AG09319 (cell line): Measurements from ENCODE around the gene PCBP3.

ENCODE experiments used
- DNase-seq: peaks from one replicate; pipeline ENCODE4 v3.0.0-alpha.2; 2010; ENCODE audit warnings: low read depth; ENCODE audit errors: extremely low read depth
- TF ChIP-seq, protein P1 (sequence below): IDR thresholded peaks from 2 replicates; pipeline ENCODE4 v1.5.1; 2011; ENCODE audit warnings: low read depth, mild to moderate bottlenecking, inconsistent platforms, low read length, moderate library complexity

Gene PCBP3

DNA sequence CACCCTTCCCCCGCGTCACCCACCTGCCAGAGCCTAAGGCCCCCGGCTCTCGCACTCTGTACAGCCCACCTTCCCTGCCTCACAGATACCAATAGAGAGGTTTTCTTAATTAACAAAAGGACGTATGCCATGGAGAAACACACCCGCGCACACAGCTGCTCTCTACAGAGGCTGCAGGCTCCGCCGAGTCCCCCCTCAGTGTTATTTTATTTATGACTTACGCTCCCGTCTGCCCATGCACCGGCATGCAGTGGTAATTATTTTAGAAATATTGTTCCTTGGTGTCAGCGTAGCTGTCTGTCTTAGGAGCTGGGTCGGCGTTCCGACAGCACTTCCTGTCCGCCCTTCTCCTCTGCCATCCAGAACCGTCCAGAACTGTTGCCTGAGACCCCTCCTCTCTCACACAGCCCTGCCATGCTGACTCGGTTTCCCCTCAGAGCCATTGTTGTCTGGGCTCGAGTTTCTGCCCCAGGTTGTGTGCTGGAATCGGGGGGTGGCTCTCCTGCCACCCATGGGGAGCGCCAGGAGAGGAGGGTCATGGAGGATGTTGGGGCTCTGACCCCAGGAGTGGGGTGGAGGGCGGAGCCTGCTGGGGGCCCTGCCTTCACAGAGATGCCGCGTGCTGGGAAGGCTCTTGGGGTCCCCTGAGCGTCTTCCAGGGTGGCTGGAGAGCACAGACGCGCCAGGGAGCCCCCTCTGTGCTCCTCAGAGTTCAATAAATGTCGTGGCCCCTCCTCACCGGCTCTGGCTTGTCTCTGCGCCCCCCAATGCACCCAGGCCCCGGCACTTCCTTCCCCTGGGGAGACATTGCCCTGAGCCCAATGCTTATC is 298.4 kb downstream of the PCBP3 start:
- no peak for DNase-seq
- TF ChIP-seq, protein P1, sequence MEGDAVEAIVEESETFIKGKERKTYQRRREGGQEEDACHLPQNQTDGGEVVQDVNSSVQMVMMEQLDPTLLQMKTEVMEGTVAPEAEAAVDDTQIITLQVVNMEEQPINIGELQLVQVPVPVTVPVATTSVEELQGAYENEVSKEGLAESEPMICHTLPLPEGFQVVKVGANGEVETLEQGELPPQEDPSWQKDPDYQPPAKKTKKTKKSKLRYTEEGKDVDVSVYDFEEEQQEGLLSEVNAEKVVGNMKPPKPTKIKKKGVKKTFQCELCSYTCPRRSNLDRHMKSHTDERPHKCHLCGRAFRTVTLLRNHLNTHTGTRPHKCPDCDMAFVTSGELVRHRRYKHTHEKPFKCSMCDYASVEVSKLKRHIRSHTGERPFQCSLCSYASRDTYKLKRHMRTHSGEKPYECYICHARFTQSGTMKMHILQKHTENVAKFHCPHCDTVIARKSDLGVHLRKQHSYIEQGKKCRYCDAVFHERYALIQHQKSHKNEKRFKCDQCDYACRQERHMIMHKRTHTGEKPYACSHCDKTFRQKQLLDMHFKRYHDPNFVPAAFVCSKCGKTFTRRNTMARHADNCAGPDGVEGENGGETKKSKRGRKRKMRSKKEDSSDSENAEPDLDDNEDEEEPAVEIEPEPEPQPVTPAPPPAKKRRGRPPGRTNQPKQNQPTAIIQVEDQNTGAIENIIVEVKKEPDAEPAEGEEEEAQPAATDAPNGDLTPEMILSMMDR, result no peak

- TF ChIP-seq, protein P1, result no peak
Observed at GRCh38 chr21:45942755-45943629, 299.5 kb downstream of the PCBP3 start.

DNA sequence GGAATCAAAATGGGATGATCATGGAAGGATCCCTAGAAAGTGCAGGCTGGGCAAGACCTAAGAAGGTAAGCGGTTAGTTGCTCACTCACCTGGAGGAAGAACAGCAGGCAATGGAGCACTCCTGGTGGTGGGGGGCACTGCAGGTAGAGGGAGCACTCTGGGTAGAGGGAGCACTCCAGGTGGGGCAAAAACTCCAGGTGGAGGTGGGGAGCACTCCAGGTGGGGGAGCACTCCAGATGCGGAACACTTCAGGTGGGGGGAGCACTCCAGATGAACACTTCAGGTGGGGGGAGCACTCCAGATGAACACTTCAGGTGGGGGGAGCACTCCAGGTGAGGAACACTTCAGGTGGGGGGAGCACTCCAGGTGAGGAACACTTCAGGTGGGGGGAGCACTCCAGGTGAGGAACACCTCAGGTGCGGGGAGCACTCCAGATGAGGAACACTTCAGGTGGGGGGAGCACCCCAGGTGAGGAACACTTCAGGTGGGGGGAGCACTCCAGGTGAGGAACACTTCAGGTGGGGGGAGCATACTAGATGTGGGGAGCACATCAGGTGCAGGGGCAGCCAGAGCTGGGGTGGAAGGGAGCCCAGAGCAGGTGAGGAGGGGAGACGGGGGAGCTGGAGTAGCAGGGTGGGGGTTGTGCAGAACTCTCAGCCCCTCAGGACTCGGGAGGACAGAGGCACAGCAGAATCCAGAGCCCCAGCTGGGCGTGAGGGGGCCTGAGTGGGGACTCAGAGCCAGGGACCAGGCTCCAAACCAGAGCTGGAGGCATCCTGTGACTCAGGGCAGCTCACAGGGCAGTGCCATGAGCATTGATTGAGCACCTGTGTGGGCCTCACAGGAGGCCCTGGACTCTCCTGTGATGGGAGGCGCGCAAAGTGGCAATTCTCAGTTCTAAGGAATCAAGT is 300.4 kb downstream of the PCBP3 start:
- TF ChIP-seq, protein P1, result no peak
- DNase-seq, result no peak

More at GRCh38 chr21:45942755-45943629, 299.5 kb downstream of the PCBP3 start:
- no peak for DNase-seq

DNA sequence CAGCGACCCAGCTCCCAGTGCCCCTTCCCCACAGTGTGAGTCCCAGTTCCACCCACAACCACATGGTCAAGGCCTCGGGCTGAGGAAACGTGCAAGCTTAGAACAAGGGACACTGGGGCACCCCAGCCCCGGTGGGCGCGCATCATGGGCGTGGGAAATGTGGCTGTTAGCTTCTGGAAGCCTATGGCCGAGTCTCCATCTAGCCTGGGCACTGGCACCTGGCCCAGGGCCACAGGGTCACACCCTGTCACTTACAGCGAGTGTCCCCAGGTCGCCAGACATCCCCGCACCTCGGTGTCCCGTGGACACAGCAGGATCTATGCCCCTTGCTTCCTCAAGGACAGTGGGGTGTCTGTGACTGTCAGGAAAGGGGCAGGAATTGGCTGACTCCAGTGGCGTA is 301.1 kb downstream of the PCBP3 start:
- TF ChIP-seq, protein P1, result no peak
- DNase-seq, result no peak

DNA sequence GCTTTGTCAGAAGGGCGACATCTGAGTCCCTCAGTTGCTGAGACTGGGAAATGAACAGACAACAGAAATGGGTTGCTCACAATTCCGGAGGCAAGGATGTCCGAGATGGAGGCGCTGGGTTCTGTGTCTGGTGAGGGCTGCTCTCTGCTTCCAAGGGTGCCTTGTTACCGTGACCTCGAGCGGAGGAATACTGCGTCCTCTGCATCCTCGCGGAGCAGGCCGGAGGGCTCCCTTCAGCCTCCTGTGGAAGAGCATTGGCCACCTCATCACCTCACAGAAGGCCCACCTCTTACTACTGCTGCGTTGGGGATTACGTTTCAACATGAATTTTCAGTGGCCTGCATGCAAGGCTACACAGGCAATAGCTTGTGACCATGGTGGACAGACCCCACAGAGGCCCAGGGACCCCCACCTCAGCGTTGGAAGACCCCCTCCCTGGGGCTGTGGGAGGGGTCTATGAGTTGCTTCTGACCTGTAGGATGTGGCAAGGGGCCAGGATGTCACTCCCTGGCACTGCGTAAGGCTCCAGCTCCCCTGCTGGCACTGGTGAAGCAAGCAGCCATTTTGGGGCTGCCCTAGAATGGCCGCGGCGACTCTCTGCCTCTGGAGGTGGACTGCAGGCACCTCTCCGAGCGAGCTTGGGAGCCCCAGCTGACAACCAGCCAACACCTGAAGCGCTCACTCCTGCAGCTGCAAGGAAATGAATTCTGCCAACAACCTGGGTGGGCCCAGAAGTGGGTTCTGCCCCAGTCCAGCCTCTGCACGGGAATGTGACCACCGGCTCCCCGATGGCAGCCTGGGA is 301.7 kb downstream of the PCBP3 start:
- DNase-seq, result no peak
- TF ChIP-seq, protein P1, result no peak

DNA sequence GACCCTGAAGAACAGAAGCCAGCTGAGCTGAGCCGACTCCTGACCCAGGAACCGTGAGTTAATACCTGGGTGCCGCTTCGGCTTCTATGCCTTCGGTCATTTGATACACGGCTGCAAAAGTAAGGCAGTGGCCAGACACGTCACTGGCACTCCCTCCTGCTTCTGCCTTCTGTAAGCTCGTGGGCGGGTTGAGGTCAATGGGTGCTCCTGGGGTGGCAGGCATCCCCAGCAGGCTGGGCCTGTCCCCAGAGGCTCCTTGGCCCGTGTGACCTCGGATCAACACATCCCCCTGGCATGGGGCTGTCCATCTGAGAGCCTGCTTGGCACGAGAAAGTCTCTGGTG is 302.3 kb downstream of the PCBP3 start:
- DNase-seq, result no peak
- TF ChIP-seq, protein P1, result no peak
